ENCODE data around the gene STK39. TPM values are rescaled to one million over a fixed set of nuclear protein-coding genes. Genes with fewer than 3 reads are reported as not detected.

The STK39 gene
- total and polyA plus RNA-seq, 2 of the 4 experiments (the other 2 are of a cell fraction) = 11.8 to 16.4 TPM

GRCh38 chr2:168198476-168199207, 48.8 kb downstream of the STK39 start:
- ATAC-seq (ENCODE audit: low read depth) (peak; percentile 70), DNase-seq (peak; percentile 76)
- Histone ChIP-seq H4K8ac (ENCODE audit: low read depth in 2 of 2, low read length in 2 of 2) (peak overlapping the region in 1 of 2 experiments; percentile 34; a peak in 1 of 4 replicates), H2BK20ac (ENCODE audit: low read depth, low read length) (no peak overlapping the region; the same call in 1 of the 2 replicates), H4K91ac (ENCODE audit: insufficient read depth, low read depth, low read length) (no peak overlapping the region), H3K4ac (ENCODE audit: low read depth, low read length) (no peak overlapping the region; the same call in 1 of the 2 replicates), H3K27me3 (ENCODE audit: control insufficient read depth, insufficient read depth, low read length) (no peaks in the 10 kb centered on the region), H4K5ac (ENCODE audit: low read depth, low read length) (no peak overlapping the region), H3K18ac (ENCODE audit: low read depth, low read length) (no peak overlapping the region), H3K4me1 (ENCODE audit: control insufficient read depth, insufficient read depth, low read length) (peaks cover 13% of the 10 kb centered on the region), H3K9ac (ENCODE audit: low read depth, low read length) (no peak overlapping the region), H2BK5ac (ENCODE audit: low read depth, low read length, poor library complexity, severe bottlenecking) (no peak overlapping the region), H3K9me1 (ENCODE audit: insufficient read depth, low read length) (peaks cover 6% of the 10 kb centered on the region; the same call in 1 of the 2 replicates), H3K36me3 (ENCODE audit: control insufficient read depth, insufficient read depth, low read length) (no peaks in the 10 kb centered on the region; the same call in 1 of the 2 replicates), H2AK9ac (replicated peaks; ENCODE audit: low read depth, low read length, poor library complexity) (peak overlapping the region; percentile 44), H3K79me1 (ENCODE audit: low read depth in 1 of 2, low read length in 2 of 2) (peaks cover 25 to 80% of the 10 kb centered on the region in 2 experiments), H2AK5ac (ENCODE audit: low read depth, low read length) (peak overlapping the region; percentile 47; the same call in 1 of the 2 replicates), H3K56ac (ENCODE audit: extremely low read depth, insufficient read depth, low read length) (no peak overlapping the region), H3K4me3 (ENCODE audit: insufficient read depth, low read depth, low read length) (no peak overlapping the region), H3K14ac (replicated peaks; ENCODE audit: low read depth, low read length) (peak overlapping the region; percentile 33; the same call in 1 of the 2 replicates), H3K9me3 (ENCODE audit: control insufficient read depth, insufficient read depth, low read length) (no peaks in the 10 kb centered on the region), H2BK15ac (ENCODE audit: low read depth, low read length) (no peak overlapping the region; the same call in 2 of the 3 replicates), H2AFZ (replicated peaks; ENCODE audit: low read length, poor library complexity) (no peak overlapping the region), H3K23ac (ENCODE audit: low read depth, low read length) (0 out of 2 replicates have a peak overlapping the region, but pooled peaks have one; percentile 14), H3K4me2 (ENCODE audit: low read depth, low read length) (0 out of 2 replicates have a peak overlapping the region, but pooled peaks have one; percentile 3), H3K27ac (ENCODE audit: insufficient read depth, low read length) (no peak overlapping the region), H4K20me1 (ENCODE audit: insufficient read depth, low read length) (0 out of 2 replicates have a peak, but pooled peaks cover 6% of the 10 kb centered on the region), H2BK120ac (ENCODE audit: low read depth, low read length) (peak overlapping the region; percentile 30; the same call in 1 of the 2 replicates)
- TF ChIP-seq CEBPB (IDR thresholded peaks at IDR 0.05; ENCODE audit: low read depth, low read length) (peak; percentile 52; the same call in 1 of the 2 replicates), MAFK (IDR thresholded peaks at IDR 0.05; ENCODE audit: low read depth, low read length) (no peak), RAD21 (IDR thresholded peaks at IDR 0.05; ENCODE audit: low read length) (no peak), FOS (IDR thresholded peaks at IDR 0.05; ENCODE audit: low read depth, low read length) (no peak), SMC3 (IDR thresholded peaks at IDR 0.05; ENCODE audit: low read depth, low read length) (no peak), MAZ (IDR thresholded peaks at IDR 0.05; ENCODE audit: borderline replicate concordance, low read depth, low read length) (no peak)
- ChIA-PET POLR2A (ENCODE audit: unreplicated experiment) (no interaction called here), CTCF (no interaction called here)
- 80% methylated on average over 1 of the region's 7 CpGs; no CpG with 5 or more reads in 1 of the 2 experiments for whole genome bisulfite sequencing, 2 experiments (ENCODE audit: extremely low coverage in 2 of 2, insufficient read length in 1 of 2)
- in situ Hi-C loops (cut with MboI; ENCODE audit: low sequenced_read_pairs) = no loop called here
- intact Hi-C loops (cut with micrococcal nuclease) = no loop called here
- dilution Hi-C loops (cut with HindIII; ENCODE audit: low sequenced_read_pairs, unreplicated experiment) = no loop called here
- no TSS peak for BruUV-seq (replicated peaks)
